Measurements from ENCODE around the gene TMPRSS9.
"Not testable (repeated sequence)": the region's sequence is repeated elsewhere in the genome, so short reads cannot be mapped to it uniquely, and the experiment has no call there.

TMPRSS9 gene

DNA sequence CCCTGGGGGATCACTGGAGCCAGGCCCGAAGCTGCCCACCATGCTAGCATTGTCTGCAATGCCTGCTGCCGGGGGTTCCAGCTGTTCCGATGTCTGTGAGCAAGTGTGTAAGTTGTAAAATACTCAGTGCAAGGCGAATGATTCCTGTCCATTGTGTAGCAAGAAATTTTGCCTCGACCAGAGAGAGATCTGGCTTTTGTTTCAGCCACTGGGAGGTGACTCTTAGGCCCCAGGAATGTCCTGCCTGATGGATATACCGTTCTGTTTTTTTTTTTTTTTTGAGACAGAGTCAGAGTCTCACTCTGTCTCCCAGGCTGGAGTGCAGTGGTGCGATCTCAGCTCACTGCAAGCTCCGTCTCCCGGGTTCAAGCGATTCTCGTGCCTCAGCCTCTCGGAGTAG lies 108.5 kb downstream of the TMPRSS9 start:
- DNase-seq: no peak

DNA sequence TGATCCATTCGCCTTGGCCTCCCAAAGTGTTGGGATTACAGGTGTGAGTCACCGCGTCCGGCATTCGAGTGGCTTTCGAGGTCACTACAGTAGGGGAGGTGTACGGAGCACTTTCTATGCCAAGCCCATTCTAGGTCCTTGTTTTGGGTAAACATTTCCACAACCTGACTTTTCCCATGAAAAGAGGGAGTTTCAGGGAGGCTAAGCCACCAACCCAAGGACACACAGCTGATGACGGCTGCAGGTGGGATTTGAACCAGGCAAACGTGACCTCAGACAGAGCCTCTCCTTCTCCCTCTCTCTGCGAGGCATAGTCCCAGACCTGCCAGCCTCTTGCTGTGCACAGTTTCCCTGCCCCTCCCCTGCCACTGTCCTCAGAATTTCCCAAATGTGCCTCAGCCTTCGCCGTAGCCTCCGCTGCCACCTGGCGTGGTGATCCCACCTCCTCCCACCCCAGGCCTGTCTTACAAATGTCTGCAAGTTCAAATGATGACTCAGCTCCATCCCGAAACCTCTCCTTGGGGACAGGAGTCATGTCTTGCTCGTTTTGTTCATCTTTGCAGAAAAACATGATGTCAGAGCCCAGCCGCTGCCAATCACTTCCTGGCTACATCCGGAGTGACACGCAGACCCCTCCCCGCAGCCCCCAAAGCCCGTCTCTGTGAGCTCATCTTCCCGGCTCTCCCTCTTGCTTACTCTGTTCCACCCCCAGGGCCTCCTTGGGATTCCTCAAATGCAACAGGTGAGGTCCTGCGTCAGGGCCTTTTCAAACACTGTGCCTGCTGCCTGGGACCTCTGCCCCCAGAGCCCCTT lies 109.2 kb downstream of the TMPRSS9 start:
- DNase-seq: no peak

DNA sequence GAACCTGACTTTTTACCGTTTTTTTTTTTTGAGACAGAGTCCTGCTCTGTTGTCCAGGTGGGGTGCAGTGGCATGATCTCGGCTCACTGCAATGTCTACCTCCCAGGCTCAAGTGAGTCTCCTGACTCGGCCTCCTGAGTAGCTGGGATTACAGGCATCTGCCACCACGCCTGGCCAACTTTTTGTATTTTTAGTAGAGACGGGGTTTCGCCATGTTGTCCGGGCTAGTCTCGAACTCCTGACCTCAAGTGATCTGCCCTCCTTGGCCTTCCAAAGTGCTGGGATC lies 109.8 kb downstream of the TMPRSS9 start:
- not testable (repeated sequence) for DNase-seq

DNA sequence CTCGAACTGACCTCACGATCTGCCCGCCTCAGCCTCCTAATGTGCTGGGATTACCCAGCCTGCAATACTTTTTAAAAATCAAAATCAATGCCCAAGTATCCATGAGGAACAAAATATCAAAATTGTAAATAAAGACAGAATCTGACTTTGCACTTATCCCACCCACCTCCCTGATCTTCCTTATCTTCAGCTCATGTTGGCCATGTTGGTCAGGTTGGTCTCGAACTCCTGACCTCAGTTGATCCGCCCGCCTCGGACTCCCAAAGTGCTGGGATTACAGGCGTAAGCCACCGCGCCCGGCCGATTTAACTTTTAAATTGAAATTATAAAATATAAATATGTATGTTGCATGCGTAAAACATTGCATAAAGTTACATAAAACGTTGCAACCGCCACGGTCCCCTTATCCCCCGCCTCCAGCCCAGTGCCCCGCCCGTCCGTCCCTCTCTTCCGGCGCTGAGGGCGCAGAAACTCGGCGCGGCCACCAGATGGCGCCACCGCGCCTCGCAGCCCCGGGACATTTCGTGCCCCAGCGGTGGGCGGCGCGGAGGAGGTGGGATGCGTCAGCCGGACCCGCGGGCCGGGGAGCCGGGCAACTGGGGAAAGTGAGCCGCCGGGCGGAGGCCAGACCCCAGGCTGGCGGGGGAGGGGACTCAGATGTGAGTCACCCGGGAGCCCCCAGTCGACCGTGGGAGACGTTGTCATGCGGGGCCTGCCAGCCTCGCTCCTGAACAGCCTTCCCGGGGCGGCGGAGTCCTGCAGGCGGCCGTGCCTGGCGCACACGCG lies 114.4 kb downstream of the TMPRSS9 start:
- DNase-seq: no peak

DNA sequence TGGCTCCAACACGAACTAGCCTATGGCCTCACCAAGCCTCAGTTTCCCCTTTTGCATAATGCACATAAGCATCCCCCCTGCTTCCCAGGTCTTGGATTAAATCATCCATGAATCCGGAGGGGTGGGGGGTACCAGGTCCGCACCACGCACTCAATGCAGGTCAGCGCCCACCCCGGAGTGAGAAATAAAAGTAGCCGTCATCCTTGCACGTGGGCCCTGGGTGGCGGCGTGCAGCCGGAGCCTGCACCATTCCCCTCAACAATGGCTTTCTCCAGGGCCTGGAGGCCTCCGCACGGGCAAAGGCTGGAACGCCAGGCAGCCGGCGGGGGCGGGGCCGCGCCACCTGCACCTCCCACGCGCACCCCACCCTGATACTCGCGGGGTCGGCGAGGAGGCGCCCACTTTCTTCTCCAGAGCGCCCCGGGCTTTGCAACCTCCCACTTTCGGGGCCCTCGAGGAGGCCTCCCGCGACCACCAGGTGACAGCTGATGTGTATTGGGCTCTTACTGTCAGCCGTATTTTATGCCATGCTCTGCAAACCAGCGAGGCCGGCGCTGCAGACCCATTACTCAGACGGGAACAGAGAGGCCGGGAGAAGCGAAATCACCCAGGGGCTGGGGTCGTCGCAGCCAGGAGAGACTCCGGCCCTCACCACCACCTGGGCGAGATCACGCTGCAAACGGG lies 115.1 kb downstream of the TMPRSS9 start:
- DNase-seq: no peak

All from DMS 273 treated with DMSO at 0.1 percent for 48 hours (cell line).